ENCODE results near the gene C15orf40.
A peak's percentile ranks its signal among the peaks of the same experiment; 100 is the strongest.

Gene C15orf40

GRCh38 chr15:82992436-82992998, 18.9 kb downstream of the C15orf40 start:
- TF ChIP-seq, protein P1, sequence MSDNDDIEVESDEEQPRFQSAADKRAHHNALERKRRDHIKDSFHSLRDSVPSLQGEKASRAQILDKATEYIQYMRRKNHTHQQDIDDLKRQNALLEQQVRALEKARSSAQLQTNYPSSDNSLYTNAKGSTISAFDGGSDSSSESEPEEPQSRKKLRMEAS (IDR thresholded peaks at IDR 0.05; ENCODE audit: low read depth, low read length): no peak
- no peak for TF ChIP-seq MYC (IDR thresholded peaks at IDR 0.05; ENCODE audit: low read depth, low read length)
- no peak for TF ChIP-seq POLR2A (IDR thresholded peaks at IDR 0.05; ENCODE audit: extremely low read depth, insufficient read length)
- TF ChIP-seq CTCF (IDR thresholded peaks at IDR 0.05; ENCODE audit: low read depth, low read length): no peak
- DNase-seq (ENCODE audit: low read depth): no peak
- no peak overlapping the region for H3K4me3 ChIP-seq (ENCODE audit: low read depth, low read length)

- TF ChIP-seq CTCF (IDR thresholded peaks at IDR 0.05; ENCODE audit: low read depth, low read length) (no peak), MYC (IDR thresholded peaks at IDR 0.05; ENCODE audit: low read depth, low read length) (no peak), POLR2A (IDR thresholded peaks at IDR 0.05; ENCODE audit: extremely low read depth, insufficient read length) (no peak)
- TF ChIP-seq, protein P1 (IDR thresholded peaks at IDR 0.05; ENCODE audit: low read depth, low read length): no peak
- peak; percentile 45 for DNase-seq (ENCODE audit: low read depth)
- H3K4me3 ChIP-seq (ENCODE audit: low read depth, low read length): peak overlapping the region; percentile 99
Measured at GRCh38 chr15:82986442-82986780, 25.0 kb downstream of the C15orf40 start.

DNA sequence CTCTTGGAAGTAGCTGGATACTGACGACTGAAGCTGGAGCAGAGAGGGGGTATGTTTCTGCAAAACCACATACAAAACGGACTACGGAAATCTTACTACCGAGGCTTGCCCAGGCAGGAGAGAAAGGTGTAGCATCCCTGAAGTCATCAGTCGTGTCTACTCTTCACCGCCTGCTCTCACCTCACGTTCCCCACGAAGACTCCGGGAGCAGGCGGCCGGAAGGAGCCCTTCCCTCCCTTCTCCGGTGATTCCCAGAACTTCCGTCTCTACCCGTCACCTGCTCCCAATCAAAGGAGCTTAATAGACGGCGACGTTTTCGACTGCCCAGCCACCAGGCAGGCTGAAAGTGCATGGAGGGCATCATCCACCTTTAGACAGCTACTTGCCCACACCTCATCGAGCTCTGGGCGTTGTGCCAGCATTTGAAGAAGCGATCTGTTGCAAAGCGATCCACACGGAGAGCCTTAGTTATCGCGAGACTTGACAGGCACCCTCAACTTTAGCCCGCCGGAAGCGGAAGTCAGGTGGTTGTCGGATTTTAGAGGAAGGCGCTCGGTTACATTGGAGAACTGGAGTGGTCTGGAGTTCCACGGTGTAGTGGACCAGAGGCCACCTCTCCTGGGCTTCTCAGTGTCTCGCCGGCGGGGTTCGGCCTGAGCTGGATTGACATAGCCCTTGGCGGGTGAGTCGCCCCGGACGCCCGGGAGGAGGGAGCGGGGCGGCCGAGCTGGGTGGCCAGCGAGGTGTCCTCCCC, 25.6 kb downstream of the C15orf40 start, which contains the start of gene RAMAC:
TSS of gene RAMAC (plus strand) at position 523 of the 754 bp plus-strand sequence. CDS start 2,809 bp downstream, outside the sequence.
- TF ChIP-seq POLR2A (IDR thresholded peaks at IDR 0.05; ENCODE audit: extremely low read depth, insufficient read length) (peak; percentile 68), MYC (IDR thresholded peaks at IDR 0.05; ENCODE audit: low read depth, low read length) (no peak), CTCF (IDR thresholded peaks at IDR 0.05; ENCODE audit: low read depth, low read length) (no peak)
- TF ChIP-seq, protein P1 (IDR thresholded peaks at IDR 0.05; ENCODE audit: low read depth, low read length): peak; percentile 42; the same call in 1 of the 2 replicates
- H3K4me3 ChIP-seq (ENCODE audit: low read depth, low read length): peak within 1 kb of the TSS; percentile 99
- peak; percentile 96 for DNase-seq (ENCODE audit: low read depth)

DNA sequence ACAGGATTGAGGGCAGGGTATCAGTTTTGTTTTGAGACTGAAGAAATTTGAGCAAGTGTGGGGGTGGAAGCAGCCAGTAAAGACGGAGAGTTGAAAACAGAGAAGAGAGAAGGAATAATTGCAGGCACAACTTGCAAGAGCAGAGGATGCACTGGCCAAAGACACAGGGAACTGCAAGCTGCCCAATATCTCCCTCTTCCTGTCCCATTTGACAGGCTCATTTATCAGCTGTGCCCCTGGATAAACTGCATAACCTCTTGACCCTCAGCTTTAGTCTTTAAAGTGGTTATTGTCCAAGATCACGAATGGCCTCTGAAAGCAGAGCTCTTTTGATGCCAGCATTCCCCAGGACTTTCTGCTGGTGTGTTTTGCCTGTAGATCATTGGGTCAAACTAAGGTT, 30.5 kb downstream of the C15orf40 start:
- no peak for TF ChIP-seq POLR2A (IDR thresholded peaks at IDR 0.05; ENCODE audit: extremely low read depth, insufficient read length)
- TF ChIP-seq MYC (IDR thresholded peaks at IDR 0.05; ENCODE audit: low read depth, low read length): no peak
- no peak for TF ChIP-seq CTCF (IDR thresholded peaks at IDR 0.05; ENCODE audit: low read depth, low read length)
- TF ChIP-seq, protein P1 (IDR thresholded peaks at IDR 0.05; ENCODE audit: low read depth, low read length): no peak
- DNase-seq (ENCODE audit: low read depth): no peak
- H3K4me3 ChIP-seq (ENCODE audit: low read depth, low read length): no peak overlapping the region

GRCh38 chr15:82979726-82980125, 31.7 kb downstream of the C15orf40 start:
- TF ChIP-seq CTCF (IDR thresholded peaks at IDR 0.05; ENCODE audit: low read depth, low read length) (no peak), MYC (IDR thresholded peaks at IDR 0.05; ENCODE audit: low read depth, low read length) (no peak), POLR2A (IDR thresholded peaks at IDR 0.05; ENCODE audit: extremely low read depth, insufficient read length) (no peak)
- TF ChIP-seq, protein P1 (IDR thresholded peaks at IDR 0.05; ENCODE audit: low read depth, low read length): no peak
- no peak overlapping the region for H3K4me3 ChIP-seq (ENCODE audit: low read depth, low read length)
- no peak for DNase-seq (ENCODE audit: low read depth)

All from NB4 (cell line).